DMS153 treated with DMSO at 0.1 percent for 48 hours (cell line): Measurements from ENCODE around the gene OR6C74.

Source experiments
- DNase-seq: peaks from one replicate; lab custom pipeline; 2025; ENCODE audit not compliant: unreplicated experiment; lab: John Stamatoyannopoulos, UW

Gene OR6C74

DNA sequence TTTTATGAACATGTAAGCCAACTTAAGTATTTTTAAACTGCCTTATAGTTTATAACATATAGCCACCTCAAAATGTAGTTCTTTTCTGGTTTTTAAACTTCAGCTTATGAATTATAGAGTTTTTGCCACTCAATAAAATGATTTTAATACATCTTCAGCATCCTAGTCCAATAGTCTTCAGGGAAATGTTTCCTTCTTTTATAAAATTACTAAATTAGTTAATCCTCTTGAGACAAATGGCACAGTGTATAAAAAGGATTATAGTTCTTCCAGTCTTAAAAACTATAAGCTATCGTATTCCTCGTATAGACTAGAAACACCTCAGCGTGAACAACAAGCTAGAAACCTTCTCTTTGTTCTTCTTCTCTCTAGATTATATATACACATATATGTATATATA lies at the start of gene OR6C74:
Gene OR6C74 (plus strand): TSS at position 301 of the 400 bp plus-strand sequence. CDS start 2,679 bp downstream, outside the sequence.
- DNase-seq, result no peak

DNA sequence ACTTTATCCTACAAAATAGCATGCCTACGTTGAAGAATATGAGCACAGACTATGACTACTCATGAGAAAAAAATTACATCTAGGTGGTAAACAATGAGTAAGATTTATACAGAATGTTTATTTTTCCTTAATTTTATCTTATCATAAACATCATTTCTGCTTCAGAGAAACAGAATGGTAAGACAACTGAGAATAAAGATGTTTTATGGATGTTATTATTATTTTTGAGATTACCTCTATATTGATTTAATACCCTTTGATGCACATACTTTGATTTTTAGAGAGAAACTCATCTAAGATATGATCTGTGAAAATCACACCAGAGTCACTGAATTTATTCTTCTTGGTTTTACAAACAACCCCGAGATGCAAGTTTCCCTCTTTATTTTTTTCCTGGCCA lies 23.7 kb upstream of the OR6C74 start, which contains the start of gene OR10A7:
Gene OR10A7 (plus strand): TSS at position 301 of the 400 bp plus-strand sequence. CDS start 0 bp downstream, at position 301.
- no peak for DNase-seq

DNA sequence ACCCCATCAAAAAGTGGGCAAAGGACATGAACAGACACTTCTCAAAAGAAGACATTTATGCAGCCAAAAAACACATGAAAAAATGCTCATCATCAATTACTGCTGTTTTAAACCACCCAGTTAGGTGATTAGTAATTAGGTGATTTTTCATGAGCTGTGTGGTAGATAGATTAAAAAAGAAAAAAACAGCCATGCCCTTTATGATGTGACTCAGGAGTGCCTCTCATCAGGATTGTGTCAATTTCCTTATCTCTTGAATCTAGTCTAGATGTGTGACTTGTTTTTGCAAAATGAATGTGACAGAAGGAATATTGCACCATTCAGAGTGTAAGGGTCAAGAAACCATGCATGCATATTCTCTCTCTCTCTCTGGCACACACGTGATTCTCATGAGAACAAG lies 17.9 kb upstream of the OR6C74 start:
- DNase-seq, result no peak

DNA sequence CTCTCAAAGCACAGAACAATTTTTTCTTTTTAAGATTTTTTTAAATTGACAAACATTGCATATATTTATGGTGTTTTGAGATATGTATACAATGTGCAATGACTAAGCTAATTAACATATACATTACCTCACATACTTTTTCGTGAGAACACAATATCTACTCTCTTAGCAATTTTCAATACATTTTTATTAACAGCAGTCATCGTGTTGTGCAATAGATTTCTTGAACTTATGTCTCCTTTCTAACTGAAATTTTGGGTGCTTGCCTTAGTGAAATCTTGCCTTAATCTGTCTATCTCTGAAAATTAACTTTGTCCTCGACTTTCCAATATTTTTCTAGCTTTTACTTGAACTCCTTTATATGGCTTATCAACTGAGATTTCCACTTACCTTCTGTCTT lies 16.8 kb upstream of the OR6C74 start:
- no peak for DNase-seq

DNA sequence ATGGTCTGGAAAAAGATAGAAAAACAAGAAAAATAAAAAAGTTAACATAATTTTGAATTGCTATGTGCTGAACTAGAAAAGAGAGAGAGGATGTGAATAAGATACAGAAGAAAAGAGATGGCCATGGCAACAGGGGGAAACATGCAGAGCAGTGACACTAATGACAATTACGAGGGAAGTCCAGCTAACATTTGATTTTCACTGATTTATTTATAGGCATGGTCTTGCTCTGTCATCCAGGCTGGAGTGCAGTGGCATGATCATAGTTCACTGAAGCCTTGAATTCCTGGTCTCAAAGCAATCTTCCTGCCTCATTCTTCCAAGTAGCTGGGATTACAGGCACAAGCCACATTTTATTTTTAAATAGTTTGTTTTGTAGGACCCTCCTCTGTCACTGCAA lies 1.8 kb downstream of the OR6C74 start:
- DNase-seq, result no peak

DNA sequence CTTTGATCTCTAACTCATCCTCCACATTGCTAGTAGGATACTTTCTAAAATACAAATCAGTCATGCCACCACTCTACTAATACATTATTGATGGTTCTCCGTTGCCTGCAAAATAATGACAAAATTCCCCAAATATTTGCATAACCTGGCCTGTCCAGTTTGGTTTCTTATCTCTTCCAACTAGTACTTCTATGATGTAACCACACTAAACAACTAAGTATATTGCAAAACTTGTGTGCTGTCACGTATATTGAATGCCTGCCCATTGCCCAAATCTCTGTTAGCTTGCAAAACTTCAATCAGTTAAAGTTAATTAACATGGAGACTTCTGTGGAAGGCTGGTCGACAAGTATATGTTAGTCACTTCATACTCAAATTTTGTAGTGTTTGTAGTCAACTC lies 6.5 kb downstream of the OR6C74 start:
- no peak for DNase-seq

DNA sequence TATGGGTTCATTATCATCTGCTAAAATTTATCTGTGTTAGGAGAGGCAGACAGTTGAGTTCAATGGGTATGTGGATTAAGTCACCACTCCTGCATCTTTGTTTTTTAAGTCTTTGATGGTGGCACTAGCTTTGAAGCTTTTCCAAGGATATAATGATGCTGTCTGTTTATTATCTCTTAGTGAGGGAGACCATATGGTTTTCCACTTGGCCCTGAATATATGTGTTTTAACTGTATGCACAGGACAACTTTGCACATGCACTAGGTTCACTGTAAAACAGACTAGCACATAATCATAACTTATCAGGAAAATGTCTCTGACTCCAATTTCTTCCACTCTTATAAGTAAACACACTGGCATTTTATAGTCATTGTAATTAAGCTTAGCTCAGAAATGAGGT lies 8.9 kb downstream of the OR6C74 start:
- DNase-seq, result no peak

DNA sequence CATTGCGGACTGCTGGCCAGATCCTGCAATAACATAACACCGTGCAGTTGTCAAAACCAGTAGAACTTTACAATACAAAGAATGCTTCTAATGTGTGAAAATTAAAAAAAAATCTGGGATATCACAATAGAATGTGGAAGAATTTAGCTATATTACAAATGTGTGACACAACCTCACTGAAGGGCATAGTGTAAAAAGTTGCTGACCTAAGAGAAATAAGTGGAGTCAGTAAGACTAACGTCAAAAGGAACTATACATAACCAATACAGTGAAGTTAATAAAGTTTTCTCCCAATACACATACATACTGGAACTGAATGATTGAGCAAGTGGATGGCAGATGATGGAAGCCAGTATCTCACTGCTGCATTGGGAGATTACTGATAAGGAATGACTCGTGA lies 12.4 kb downstream of the OR6C74 start:
- DNase-seq, result no peak

DNA sequence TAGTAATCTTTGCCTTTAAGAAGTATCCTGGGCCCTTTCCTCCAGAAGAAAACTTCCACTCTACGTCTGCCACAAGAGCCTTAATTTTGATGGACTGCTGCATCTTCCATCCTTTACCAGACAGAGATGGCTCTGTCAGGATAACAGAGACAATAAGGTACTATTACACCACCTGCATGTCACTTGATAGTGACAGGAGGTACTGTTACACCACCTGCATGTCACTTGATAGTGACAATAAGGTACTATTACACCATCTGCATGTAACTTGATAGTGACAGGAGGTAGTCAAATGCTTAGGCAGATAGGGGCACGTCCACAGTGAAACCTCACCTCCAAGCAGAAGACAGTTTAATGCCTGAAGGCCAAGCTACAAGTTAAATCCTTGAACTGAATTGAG lies 13.9 kb downstream of the OR6C74 start:
- no peak for DNase-seq

DNA sequence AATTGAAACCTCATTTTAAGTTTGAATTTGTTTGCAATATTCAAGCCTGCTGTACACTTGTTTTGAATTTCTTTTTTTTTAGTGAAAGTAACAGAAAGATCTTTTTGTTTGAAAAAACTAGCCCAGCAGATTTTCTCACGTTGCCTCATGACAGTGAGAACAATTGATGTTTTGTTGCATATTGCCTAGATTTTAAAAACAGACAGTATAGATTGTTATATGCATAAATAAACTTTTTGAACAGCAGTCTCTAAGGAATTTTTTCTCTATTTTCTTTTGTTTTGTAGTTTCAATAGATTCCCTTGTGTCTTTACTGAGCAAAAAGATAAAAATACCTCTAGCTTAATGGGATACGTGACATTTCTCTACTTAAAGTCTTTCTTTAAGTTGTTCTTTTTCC lies 36.6 kb downstream of the OR6C74 start:
- no peak for DNase-seq

DNA sequence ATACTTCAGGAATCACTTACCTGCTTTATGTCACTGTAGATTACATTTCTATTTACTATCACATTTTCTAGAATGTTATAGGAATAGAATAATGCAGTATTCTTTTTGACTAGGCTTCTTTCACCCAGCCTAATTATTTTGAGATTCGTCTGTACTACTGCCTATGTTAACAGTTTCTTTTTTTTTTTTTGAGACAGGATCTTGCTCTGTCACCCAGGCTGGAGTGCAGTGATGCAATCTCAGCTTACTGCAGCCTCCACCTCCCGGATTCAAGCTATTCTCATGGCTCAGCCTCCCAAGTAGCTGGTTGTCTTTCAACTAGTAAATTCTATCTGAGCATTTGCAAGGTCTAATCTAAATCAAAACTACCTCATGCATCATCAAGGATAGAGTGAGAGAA lies 45.6 kb downstream of the OR6C74 start:
- no peak for DNase-seq
